Measurements from ENCODE around the gene OR4C6.
A peak's percentile ranks its signal among the peaks of the same experiment; 100 is the strongest.

Gene OR4C6

DNA sequence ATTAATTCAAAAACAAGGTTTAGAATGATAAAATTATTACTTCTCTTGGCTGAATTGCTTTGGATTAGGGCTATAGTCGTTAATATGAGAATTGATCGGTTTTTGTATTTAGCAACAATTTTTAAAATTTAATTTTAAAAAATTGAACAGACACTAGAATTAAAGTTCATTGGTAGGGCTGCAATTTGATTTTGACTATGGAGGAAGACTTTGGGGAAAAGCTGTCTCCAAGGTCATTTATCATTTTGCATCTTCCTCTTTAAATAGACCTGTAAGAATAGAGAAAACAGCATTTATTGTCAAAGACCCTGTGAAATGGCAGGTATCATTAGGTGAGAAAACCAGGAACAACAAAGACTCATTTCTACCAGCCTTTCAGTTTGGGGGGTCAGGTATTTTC is 14.0 kb upstream of the OR4C6 start, which contains the start of gene OR4S2:
TSS of gene OR4S2 (plus strand) at position 301 of the 400 bp plus-strand sequence. CDS start 2,577 bp downstream, outside the sequence.
- Histone ChIP-seq H3K79me2 (ENCODE audit: low read length) (no peaks in the 10 kb centered on the region), H4K20me1 (ENCODE audit: insufficient read depth, low read length) (no peaks in the 10 kb centered on the region), H3K4me1 (ENCODE audit: low read length) (peaks cover 8% of the 10 kb centered on the region), H3F3A (ENCODE audit: insufficient read depth, low read length) (no peaks in the 10 kb centered on the region), H3K4me2 (ENCODE audit: low read depth, low read length) (no peak within 1 kb of the TSS), H3K36me3 (replicated peaks; ENCODE audit: insufficient read depth, low read length) (no peaks in the 10 kb centered on the region), H3K27me3 (replicated peaks; ENCODE audit: insufficient read depth, low read length) (no peaks in the 10 kb centered on the region), H3K9me3 (replicated peaks; ENCODE audit: insufficient read depth, low read length) (no peaks in the 10 kb centered on the region), H3K9me2 (replicated peaks; ENCODE audit: insufficient read depth, low read length) (no peaks in the 10 kb centered on the region), H3K4me3 (ENCODE audit: low read length) (no peak within 1 kb of the TSS), H3K27ac (ENCODE audit: low read length) (no peak within 1 kb of the TSS), H3K9ac (ENCODE audit: low read length) (no peak within 1 kb of the TSS), H2AFZ (ENCODE audit: low read length) (no peak within 1 kb of the TSS)
- TF ChIP-seq EZH2phosphoT487 (IDR thresholded peaks at IDR 0.05; ENCODE audit: low read length) (no peak), EZH2 (optimal IDR thresholded peaks at IDR 0.05; ENCODE audit: low read depth, low read length) (no peak)
- TF ChIP-seq, protein P1, sequence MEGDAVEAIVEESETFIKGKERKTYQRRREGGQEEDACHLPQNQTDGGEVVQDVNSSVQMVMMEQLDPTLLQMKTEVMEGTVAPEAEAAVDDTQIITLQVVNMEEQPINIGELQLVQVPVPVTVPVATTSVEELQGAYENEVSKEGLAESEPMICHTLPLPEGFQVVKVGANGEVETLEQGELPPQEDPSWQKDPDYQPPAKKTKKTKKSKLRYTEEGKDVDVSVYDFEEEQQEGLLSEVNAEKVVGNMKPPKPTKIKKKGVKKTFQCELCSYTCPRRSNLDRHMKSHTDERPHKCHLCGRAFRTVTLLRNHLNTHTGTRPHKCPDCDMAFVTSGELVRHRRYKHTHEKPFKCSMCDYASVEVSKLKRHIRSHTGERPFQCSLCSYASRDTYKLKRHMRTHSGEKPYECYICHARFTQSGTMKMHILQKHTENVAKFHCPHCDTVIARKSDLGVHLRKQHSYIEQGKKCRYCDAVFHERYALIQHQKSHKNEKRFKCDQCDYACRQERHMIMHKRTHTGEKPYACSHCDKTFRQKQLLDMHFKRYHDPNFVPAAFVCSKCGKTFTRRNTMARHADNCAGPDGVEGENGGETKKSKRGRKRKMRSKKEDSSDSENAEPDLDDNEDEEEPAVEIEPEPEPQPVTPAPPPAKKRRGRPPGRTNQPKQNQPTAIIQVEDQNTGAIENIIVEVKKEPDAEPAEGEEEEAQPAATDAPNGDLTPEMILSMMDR (IDR thresholded peaks at IDR 0.05; ENCODE audit: low read length), result no peak
- DNase-seq, result no peak

DNA sequence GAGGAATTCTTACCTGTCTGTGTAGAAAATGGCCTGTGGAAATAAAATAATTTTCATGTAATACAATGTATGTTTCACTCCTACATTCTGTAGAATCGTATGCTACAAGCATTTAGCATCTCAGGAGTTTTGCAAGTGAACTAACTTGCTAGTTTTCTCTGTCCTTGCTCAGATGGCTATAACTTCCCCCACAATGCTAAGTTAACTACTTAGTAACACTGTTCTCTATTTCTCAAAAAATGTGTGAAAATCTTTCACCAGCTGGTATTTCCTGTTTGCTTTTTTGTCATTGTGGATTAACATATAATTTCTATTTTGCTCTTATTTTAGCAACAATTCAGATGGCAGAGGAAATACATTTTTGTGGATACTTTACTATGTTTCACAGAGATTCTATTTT is 9.4 kb upstream of the OR4C6 start:
- no peak for TF ChIP-seq EZH2 (optimal IDR thresholded peaks at IDR 0.05; ENCODE audit: low read depth, low read length)
- TF ChIP-seq EZH2phosphoT487 (IDR thresholded peaks at IDR 0.05; ENCODE audit: low read length), result no peak
- TF ChIP-seq, protein P1 (IDR thresholded peaks at IDR 0.05; ENCODE audit: low read length), result no peak

DNA sequence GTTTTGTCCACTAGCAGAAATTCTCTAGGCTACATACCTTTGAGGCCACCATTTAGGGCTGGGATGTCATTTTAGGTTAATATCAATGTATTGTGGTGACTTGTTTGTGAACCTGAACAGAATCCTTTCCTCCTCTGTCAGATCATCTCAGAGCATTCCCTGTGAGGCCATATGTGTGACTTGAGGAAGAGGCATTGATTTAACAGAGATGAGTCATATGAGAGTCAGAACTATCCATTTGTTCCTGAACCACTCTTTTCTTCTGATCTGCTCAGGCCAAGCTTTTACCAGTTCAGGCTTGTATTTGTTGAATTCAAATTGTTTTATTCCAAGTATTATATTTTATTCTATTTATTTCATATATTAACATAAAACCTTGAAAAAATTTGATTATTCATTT is 6.9 kb upstream of the OR4C6 start:
- Histone ChIP-seq H3K27me3 (replicated peaks; ENCODE audit: insufficient read depth, low read length) (no peaks in the 10 kb centered on the region), H3K4me2 (ENCODE audit: low read depth, low read length) (no peak overlapping the region), H3K27ac (ENCODE audit: low read length) (no peak overlapping the region), H3K9ac (ENCODE audit: low read length) (no peak overlapping the region), H4K20me1 (ENCODE audit: insufficient read depth, low read length) (no peaks in the 10 kb centered on the region), H3K36me3 (replicated peaks; ENCODE audit: insufficient read depth, low read length) (no peaks in the 10 kb centered on the region), H3K9me2 (replicated peaks; ENCODE audit: insufficient read depth, low read length) (no peaks in the 10 kb centered on the region), H3K79me2 (ENCODE audit: low read length) (no peaks in the 10 kb centered on the region), H2AFZ (ENCODE audit: low read length) (no peak overlapping the region), H3K9me3 (replicated peaks; ENCODE audit: insufficient read depth, low read length) (no peaks in the 10 kb centered on the region), H3F3A (ENCODE audit: insufficient read depth, low read length) (peaks cover 13% of the 10 kb centered on the region), H3K4me3 (ENCODE audit: low read length) (no peak overlapping the region), H3K4me1 (ENCODE audit: low read length) (peaks cover 24% of the 10 kb centered on the region)
- TF ChIP-seq EZH2phosphoT487 (IDR thresholded peaks at IDR 0.05; ENCODE audit: low read length) (no peak), EZH2 (optimal IDR thresholded peaks at IDR 0.05; ENCODE audit: low read depth, low read length) (no peak)
- TF ChIP-seq, protein P1 (IDR thresholded peaks at IDR 0.05; ENCODE audit: low read length), result no peak
- DNase-seq, result no peak

More for the DNA sequence above, 9.4 kb upstream of the OR4C6 start:
- Histone ChIP-seq H3K4me2 (ENCODE audit: low read depth, low read length) (0 out of 2 replicates have a peak overlapping the region, but pooled peaks have one; percentile 2), H3K4me1 (ENCODE audit: low read length) (peaks cover 13% of the 10 kb centered on the region), H3K27ac (ENCODE audit: low read length) (no peak overlapping the region), H3K4me3 (ENCODE audit: low read length) (no peak overlapping the region), H3K9me3 (replicated peaks; ENCODE audit: insufficient read depth, low read length) (no peaks in the 10 kb centered on the region), H3K79me2 (ENCODE audit: low read length) (no peaks in the 10 kb centered on the region), H3K27me3 (replicated peaks; ENCODE audit: insufficient read depth, low read length) (no peaks in the 10 kb centered on the region), H4K20me1 (ENCODE audit: insufficient read depth, low read length) (no peaks in the 10 kb centered on the region), H3K9ac (ENCODE audit: low read length) (no peak overlapping the region), H2AFZ (ENCODE audit: low read length) (no peak overlapping the region), H3K36me3 (replicated peaks; ENCODE audit: insufficient read depth, low read length) (no peaks in the 10 kb centered on the region), H3K9me2 (replicated peaks; ENCODE audit: insufficient read depth, low read length) (no peaks in the 10 kb centered on the region), H3F3A (ENCODE audit: insufficient read depth, low read length) (peaks cover under 1% of the 10 kb centered on the region)
- no peak for DNase-seq
